GM18873 (cell line): ENCODE measurements around the gene CSE1L.
"Not testable (repeated sequence)": the region's sequence is repeated elsewhere in the genome, so short reads cannot be mapped to it uniquely, and the experiment has no call there.

Experiments used
- ATAC-seq: cut with Tn5 transposase; IDR thresholded peaks from one replicate; pipeline ENCODE4 v1.9.1; 2021; ENCODE audit warnings: mild to moderate bottlenecking, moderate library complexity, moderate number of reproducible peaks; ENCODE audit not compliant: unreplicated experiment, low FRiP score

The CSE1L gene

GRCh38 chr20:49063279-49063678 lies 17.2 kb downstream of the CSE1L start:
- ATAC-seq = no peak

GRCh38 chr20:49074521-49074920 lies 28.4 kb downstream of the CSE1L start:
- ATAC-seq = no peak

GRCh38 chr20:49078310-49078709 lies 32.2 kb downstream of the CSE1L start:
- ATAC-seq = no peak

- not testable (repeated sequence) for ATAC-seq
Observed at GRCh38 chr20:49082295-49082694, 36.2 kb downstream of the CSE1L start.

- no peak for ATAC-seq
Observed at GRCh38 chr20:49091104-49091503, 45.0 kb downstream of the CSE1L start.

GRCh38 chr20:49091762-49092161 lies 45.6 kb downstream of the CSE1L start:
- ATAC-seq = no peak

- no peak for ATAC-seq
Observed at GRCh38 chr20:49096203-49096730, 50.2 kb downstream of the CSE1L start.

- ATAC-seq = no peak
Observed at GRCh38 chr20:49097159-49097558, 51.0 kb downstream of the CSE1L start.

GRCh38 chr20:49098136-49098535 lies 52.0 kb downstream of the CSE1L start:
- no peak for ATAC-seq

- ATAC-seq = no peak
Observed at GRCh38 chr20:49099011-49099410, 52.9 kb downstream of the CSE1L start.

- ATAC-seq = not testable (repeated sequence)
Observed at GRCh38 chr20:49100292-49100691, 54.2 kb downstream of the CSE1L start.

GRCh38 chr20:49100972-49101371 lies 54.9 kb downstream of the CSE1L start:
- ATAC-seq = no peak

GRCh38 chr20:49103019-49103418 lies 56.9 kb downstream of the CSE1L start:
- no peak for ATAC-seq

GRCh38 chr20:49103647-49104364 lies 57.7 kb downstream of the CSE1L start:
- ATAC-seq = no peak

- ATAC-seq = no peak
Observed at GRCh38 chr20:49104365-49104648, 58.2 kb downstream of the CSE1L start.

- not testable (repeated sequence) for ATAC-seq
Observed at GRCh38 chr20:49104979-49105547, 59.0 kb downstream of the CSE1L start.

- ATAC-seq = no peak
Observed at GRCh38 chr20:49106328-49106727, 60.2 kb downstream of the CSE1L start.

- no peak for ATAC-seq
Observed at GRCh38 chr20:49110767-49111694, 64.9 kb downstream of the CSE1L start.

GRCh38 chr20:49112596-49113274 lies 66.6 kb downstream of the CSE1L start:
- ATAC-seq = no peak

GRCh38 chr20:49115564-49115963 lies 69.5 kb downstream of the CSE1L start:
- ATAC-seq = no peak

- no peak for ATAC-seq
Observed at GRCh38 chr20:49118307-49118706, 72.2 kb downstream of the CSE1L start.
